OCI-LY7 (cell line): ENCODE measurements around the gene CDC6.
"Not testable (repeated sequence)": the region's sequence is repeated elsewhere in the genome, so short reads cannot be mapped to it uniquely, and the experiment has no call there.

Source experiments
- CTCF ChIP-seq: fragments of 200-600 bp; sonication (generic); conservative IDR thresholded peaks from 2 replicates; pipeline ENCODE4 v1.5.1; 2014; ENCODE audit warnings: mild to moderate bottlenecking, antibody characterized with exemption, low read length, moderate library complexity, mixed read lengths
- EZH2phosphoT487 ChIP-seq: fragments of 200-600 bp; sonication (generic); IDR thresholded peaks from 2 replicates; pipeline ENCODE4 v1.6.1; 2018; ENCODE audit warnings: low read depth, borderline replicate concordance, mild to moderate bottlenecking, mixed run types, antibody characterized with exemption, low read length, moderate library complexity, mixed read lengths

GRCh38 chr17:40304866-40305265, 17.2 kb downstream of the CDC6 start:
- not testable (repeated sequence) for TF ChIP-seq CTCF, EZH2phosphoT487
